DND-41 (cell line): ENCODE results near the gene GPAT3.

ENCODE experiments used
- EZH2 ChIP-seq: IDR thresholded peaks from 3 replicates; pipeline ENCODE4 v1.6.1; 2012; ENCODE audit warnings: borderline replicate concordance, low read depth, mild to moderate bottlenecking, moderate library complexity, low read length, inconsistent platforms; ENCODE audit not compliant: severe bottlenecking
- TF ChIP-seq, protein P1 (sequence below): IDR thresholded peaks from 2 replicates; pipeline ENCODE4 v1.5.1; 2012; ENCODE audit warnings: borderline replicate concordance, low read length, moderate library complexity, mild to moderate bottlenecking; ENCODE audit not compliant: poor library complexity, severe bottlenecking; ENCODE audit errors: extremely low read depth

- TF ChIP-seq, protein P1, sequence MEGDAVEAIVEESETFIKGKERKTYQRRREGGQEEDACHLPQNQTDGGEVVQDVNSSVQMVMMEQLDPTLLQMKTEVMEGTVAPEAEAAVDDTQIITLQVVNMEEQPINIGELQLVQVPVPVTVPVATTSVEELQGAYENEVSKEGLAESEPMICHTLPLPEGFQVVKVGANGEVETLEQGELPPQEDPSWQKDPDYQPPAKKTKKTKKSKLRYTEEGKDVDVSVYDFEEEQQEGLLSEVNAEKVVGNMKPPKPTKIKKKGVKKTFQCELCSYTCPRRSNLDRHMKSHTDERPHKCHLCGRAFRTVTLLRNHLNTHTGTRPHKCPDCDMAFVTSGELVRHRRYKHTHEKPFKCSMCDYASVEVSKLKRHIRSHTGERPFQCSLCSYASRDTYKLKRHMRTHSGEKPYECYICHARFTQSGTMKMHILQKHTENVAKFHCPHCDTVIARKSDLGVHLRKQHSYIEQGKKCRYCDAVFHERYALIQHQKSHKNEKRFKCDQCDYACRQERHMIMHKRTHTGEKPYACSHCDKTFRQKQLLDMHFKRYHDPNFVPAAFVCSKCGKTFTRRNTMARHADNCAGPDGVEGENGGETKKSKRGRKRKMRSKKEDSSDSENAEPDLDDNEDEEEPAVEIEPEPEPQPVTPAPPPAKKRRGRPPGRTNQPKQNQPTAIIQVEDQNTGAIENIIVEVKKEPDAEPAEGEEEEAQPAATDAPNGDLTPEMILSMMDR: no peak
- no peak for TF ChIP-seq EZH2
These were observed 38.3 kb downstream of the GPAT3 start for GRCh38 chr4:83574247-83574646.
